LNCaP clone FGC (cell line): ENCODE data around the gene IL17A.

Experiments
- DNase-seq: peaks from one replicate; pipeline ENCODE4 v3.0.0-alpha.2; 2011; ENCODE audit warnings: low read depth
- H3K4me3 ChIP-seq: 2 replicates; pipeline ENCODE4 v1.5.1; 2011; ENCODE audit warnings: mild to moderate bottlenecking, low read depth, low read length, control low read depth
- TF ChIP-seq, protein P1 (sequence below): IDR thresholded peaks from 2 replicates; pipeline ENCODE4 v1.5.1; 2012; ENCODE audit warnings: mild to moderate bottlenecking; ENCODE audit not compliant: control insufficient read depth, insufficient read depth; ENCODE audit errors: extremely low read depth

Gene IL17A

DNA sequence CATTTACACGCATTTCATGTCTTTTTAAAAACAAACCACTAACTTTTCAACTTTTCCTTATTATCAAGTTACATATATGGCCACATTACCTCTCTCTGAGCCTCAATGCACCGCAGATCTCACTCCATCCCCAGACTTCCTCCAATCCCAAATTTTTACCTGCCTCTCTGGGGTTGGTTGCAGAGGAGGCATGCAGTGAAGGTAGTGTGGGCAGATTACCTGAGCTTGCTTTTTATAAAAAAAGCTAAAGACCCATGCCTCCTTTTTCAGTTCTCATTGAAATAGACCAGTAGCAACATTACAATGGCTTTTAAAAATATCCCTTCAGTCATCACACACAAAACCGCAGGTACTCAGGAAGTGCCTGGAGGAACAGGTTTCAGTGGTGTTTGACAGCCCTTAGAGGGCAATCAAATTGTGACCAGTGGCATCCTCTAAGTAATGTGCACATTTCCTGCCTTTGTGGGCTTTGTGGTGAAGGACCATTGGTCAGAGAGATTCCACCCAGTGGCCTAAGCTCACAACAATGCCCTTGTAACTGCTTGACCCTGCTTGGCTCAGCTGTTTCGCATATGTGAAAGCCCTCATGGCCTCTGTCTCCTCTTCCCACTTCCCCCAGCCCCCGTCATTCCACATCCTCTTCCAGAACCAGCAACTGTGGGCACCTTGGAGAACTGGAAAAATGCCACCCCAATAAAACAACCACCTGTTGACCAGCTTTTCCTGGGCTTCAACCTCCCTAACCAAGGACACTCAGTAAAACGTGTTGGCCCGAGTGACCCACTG, 30.2 kb upstream of the IL17A start:
- TF ChIP-seq, protein P1, sequence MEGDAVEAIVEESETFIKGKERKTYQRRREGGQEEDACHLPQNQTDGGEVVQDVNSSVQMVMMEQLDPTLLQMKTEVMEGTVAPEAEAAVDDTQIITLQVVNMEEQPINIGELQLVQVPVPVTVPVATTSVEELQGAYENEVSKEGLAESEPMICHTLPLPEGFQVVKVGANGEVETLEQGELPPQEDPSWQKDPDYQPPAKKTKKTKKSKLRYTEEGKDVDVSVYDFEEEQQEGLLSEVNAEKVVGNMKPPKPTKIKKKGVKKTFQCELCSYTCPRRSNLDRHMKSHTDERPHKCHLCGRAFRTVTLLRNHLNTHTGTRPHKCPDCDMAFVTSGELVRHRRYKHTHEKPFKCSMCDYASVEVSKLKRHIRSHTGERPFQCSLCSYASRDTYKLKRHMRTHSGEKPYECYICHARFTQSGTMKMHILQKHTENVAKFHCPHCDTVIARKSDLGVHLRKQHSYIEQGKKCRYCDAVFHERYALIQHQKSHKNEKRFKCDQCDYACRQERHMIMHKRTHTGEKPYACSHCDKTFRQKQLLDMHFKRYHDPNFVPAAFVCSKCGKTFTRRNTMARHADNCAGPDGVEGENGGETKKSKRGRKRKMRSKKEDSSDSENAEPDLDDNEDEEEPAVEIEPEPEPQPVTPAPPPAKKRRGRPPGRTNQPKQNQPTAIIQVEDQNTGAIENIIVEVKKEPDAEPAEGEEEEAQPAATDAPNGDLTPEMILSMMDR, result no peak
- DNase-seq, result peak; percentile 30

DNA sequence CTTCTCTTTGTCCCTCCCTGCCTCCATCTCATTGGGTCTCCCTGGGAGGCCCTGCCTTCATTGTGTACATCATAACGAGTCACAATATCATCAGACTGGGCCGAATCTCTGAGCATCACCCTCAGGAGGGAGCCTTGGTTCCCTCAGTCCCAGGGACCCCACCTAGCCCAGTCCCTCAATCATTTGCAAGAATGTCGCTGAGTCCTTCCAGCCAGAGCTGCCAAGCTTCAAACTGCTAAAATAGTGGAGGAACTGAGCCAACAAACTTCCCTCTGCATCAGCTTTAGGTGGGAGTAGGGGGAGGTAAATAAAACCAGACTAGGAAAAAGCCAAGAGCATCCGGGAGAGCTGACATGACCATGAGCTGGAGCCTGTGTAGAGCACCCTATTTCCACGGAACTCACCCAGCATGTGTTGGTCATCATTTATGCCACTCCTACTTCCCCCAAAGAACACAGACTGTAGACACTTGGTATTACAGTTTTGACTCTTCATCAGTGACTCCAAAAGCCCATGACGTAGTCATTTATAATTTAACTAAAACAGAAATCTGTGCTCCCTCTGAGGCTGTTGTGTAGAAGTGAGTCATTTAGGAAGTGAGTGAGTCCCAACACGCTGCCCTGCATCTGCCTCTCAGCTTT, 28.8 kb upstream of the IL17A start:
- no peak for DNase-seq
- no peak overlapping the region for H3K4me3 ChIP-seq
- TF ChIP-seq, protein P1, result no peak

More for the DNA sequence above, 30.2 kb upstream of the IL17A start:
- H3K4me3 ChIP-seq, result no peak overlapping the region

DNA sequence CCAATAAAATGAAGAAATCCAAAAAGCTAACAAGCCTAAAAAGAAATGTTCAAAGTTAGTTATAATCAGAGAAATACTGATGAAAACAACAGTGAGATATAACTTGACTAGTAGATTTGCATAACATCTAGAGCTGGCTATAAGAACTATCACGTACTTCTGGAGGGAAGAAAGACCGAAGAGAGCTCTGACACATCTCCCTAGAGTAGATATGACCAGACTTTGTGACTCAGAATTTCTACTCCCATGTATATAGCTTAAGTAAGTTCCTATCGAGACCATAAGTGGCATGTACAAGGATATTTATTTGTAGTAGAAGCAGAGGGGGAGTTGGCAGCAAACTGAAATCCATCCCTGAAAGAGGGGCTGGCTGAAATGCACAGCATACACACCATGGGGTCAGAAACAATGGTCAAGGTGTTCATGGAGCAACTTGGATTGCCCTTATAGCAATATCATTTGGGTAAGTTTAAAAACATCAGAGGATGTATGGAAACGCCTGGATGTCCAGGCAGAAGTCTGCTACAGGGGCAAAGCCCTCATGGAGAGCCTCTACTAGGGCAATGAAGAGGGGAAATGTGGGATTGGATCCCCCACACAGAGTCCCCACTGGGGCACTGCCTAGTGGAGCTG, 25.6 kb upstream of the IL17A start:
- TF ChIP-seq, protein P1, result no peak

DNA sequence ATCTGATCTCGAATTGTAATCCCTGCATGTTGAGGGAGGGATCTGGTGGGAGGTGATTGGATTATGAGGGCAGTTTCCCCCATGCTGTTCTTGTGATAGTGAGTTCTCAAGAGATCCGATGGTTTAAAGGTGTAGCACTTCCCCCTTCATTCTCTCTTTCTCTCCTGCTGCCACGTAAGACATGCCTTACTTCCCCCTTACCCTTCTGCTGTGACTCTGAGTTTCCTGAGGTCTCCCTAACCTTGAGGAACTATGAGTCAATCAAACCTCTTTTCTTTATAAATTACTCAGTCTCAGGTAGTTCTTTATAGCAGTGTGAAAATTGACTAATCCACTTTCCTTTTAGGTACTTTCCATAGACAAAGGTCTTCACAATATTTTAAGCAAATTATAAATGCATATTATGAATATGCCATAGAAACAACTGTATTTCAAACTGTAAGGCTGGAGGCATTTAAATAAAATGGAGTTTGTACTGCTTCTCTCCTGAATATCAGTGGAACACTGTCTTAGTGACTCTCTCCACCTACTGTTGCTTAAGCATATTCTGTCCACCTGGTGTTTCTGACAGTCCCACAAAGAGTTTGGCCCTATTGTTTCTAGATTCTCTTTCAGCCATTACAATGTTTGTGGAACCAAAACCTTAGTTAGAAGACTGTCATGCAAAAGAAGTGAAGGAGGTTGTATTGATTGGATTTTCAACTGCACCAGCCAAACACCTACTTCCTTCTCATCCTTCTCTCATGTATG, 24.3 kb upstream of the IL17A start:
- TF ChIP-seq, protein P1, result no peak
- no peak for DNase-seq
- no peak overlapping the region for H3K4me3 ChIP-seq

More for the DNA sequence above, 25.6 kb upstream of the IL17A start:
- H3K4me3 ChIP-seq, result no peak overlapping the region
- DNase-seq, result no peak

DNA sequence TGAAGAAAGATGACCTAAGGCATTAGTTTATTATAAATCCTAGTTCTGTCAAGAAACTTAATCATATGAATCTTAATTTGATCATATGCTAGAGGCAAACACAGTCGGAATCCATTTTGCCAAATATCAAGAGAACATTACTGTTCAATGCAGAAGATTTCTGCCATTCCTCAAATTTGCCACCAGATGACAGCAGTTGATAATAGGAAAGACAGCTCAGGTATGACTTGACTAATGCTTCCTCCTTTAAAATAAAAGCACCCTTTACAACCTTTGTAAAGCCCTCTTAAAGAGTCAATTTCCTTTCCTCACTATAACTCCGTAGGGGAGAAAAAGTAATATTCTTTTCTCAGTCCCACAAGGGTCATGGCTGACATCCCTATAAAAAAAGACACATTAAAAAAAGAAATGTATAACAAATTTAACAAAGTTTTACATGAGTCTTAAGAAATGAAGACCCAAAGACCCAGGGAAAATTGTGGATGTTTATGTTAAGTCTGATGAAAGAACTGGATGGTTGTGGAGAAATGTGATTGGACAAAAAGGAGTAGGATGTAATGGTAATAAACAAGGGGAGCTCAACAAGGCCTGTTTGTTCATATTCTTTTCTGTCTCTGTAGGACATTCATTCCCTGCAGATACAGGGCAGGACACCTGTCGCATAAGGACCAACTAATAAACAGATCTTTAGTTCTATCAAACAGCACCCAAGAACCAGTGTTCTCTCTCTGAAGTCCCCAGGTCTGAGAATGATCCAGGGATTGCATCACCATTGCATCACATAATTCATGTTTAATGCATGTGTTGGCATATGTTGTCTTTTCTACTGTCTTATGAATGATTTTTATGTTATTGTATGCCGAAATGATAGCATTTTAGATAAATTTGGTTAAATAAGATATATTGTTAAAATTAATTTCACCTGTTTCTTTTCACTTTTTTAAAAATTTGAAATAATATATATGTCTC, 23.0 kb upstream of the IL17A start:
- TF ChIP-seq, protein P1, result peak; percentile 92
- peak; percentile 42 for DNase-seq
- H3K4me3 ChIP-seq, result no peak overlapping the region
